Stomach (tissue), 4 donors: ENCODE data around the gene PCBP3.

Experiments
- CTCF ChIP-seq, 7 experiments: fragments of 450-650 bp in 4 of 7; fragments of 200-600 bp in 3 of 7; sonication (generic) in 3 of 7; IDR thresholded peaks; one replicate each; pipeline ENCODE4 v1.5.1; 2016 to 2019; ENCODE audit warnings: antibody characterized with exemption in 7 of 7, control low read depth in 2 of 7, mild to moderate bottlenecking in 1 of 7
- POLR2AphosphoS5 ChIP-seq, 3 donors: sonication (generic); formaldehyde crosslinking; IDR thresholded peaks; one replicate each; pipeline ENCODE4 v1.6.1; 2016; ENCODE audit warnings: antibody characterized with exemption in 3 of 3

GRCh38 chr21:45873866-45874265, 230.3 kb downstream of the PCBP3 start:
- TF ChIP-seq CTCF (IDR thresholded peaks at IDR 0.05): no peak
- no peak for TF ChIP-seq POLR2AphosphoS5 (IDR thresholded peaks at IDR 0.05)
